IPS-18c (cell line): ENCODE data around the gene RIC1.
"Not testable (repeated sequence)": the region's sequence is repeated elsewhere in the genome, so short reads cannot be mapped to it uniquely, and the experiment has no call there.

Source experiments
- H3K4me3 ChIP-seq: 2 replicates; pipeline ENCODE4 v1.7.0; 2013; ENCODE audit warnings: low read depth, mild to moderate bottlenecking, low read length, moderate library complexity; ENCODE audit not compliant: insufficient read depth
- H3K9me3 ChIP-seq: one replicate; pipeline ENCODE4 v1.6.1; 2013; ENCODE audit warnings: mild to moderate bottlenecking, low read length, moderate library complexity; ENCODE audit not compliant: control insufficient read depth, insufficient read depth

Gene RIC1

GRCh38 chr9:5789489-5789888 is 160.6 kb downstream of the RIC1 start:
- Histone ChIP-seq H3K9me3 (no peaks in the 10 kb centered on the region), H3K4me3 (no peak overlapping the region)

GRCh38 chr9:5790923-5791322 is 162.0 kb downstream of the RIC1 start:
- H3K4me3 ChIP-seq, result no peak overlapping the region
- no peaks in the 10 kb centered on the region for H3K9me3 ChIP-seq

DNA sequence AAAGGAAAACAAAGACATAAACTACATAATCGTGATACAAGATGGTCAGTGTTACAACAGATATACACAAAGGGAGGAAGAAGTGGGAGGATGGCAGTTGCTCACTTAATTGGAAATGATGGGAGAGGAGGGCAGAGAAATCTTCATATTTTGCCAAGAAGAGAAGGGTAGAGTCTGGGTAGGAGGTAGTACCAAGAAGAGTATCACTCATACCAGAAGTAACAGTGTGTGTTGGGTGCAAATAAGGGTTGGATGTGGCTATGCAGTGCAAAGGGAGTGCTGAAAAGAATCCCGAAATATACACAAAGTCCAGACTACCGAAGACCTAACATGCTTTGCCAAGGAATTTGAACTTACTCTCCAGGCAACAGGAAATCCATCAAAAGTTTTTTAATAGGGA is 163.0 kb downstream of the RIC1 start:
- H3K4me3 ChIP-seq, result no peak overlapping the region

DNA sequence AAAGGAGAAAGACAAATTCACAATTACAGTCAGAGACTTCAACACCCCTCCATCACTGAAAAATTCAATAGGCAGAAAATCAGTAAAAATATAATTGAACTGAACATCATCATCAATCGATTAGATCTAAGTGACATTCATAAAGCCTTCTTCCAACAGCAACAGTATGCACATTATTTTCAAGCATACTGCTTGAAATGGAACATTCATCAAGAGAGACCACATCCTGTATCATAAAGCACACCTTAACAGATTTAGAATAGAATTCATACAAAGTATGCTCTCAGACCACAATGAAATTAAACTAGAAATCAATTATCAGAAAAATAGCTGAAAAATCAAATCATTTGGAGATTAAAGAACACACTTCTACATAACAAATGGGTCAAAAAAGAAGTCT is 164.9 kb downstream of the RIC1 start:
- Histone ChIP-seq H3K4me3 (no peak overlapping the region), H3K9me3 (no peaks in the 10 kb centered on the region)

More for the DNA sequence above, 163.0 kb downstream of the RIC1 start:
- no peaks in the 10 kb centered on the region for H3K9me3 ChIP-seq

DNA sequence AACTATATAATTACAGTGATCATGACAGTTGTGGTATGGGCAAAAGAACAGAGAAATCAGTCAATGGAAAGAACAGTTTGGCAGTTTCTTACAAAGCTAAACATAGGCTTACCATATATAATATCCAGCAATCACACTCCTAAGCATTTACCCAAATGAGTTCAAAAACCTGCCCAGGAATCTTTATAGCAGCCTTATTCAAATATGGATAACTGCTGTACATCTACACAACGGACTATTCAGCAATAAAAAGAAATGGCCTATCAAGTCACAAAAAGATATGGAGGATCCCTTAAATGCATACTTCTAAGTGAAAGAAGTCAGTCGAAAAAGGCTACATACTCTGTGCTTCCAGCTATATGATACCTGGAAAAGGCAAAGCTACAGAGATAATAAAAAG is 167.4 kb downstream of the RIC1 start:
- Histone ChIP-seq H3K4me3 (no peak overlapping the region), H3K9me3 (no peaks in the 10 kb centered on the region)

DNA sequence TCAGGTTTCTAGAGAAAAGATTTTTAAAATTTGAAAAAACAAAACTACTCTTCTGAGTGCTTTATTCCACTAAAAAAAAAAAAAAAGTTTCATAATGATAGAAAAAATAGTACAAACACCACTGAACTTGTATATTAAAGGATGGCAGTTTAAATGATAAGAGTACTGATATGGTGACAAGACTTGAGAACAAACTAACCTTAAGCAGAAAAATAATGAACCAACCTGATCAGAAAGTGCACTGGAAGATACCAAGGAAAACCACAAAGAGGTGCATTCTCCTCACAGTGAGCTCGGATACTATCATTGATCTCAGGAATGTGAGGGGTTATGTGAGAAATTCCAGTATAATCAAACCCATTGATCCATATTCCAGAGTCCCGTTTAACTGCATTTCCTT is 169.7 kb downstream of the RIC1 start:
- Histone ChIP-seq H3K9me3 (no peaks in the 10 kb centered on the region), H3K4me3 (no peak overlapping the region)

DNA sequence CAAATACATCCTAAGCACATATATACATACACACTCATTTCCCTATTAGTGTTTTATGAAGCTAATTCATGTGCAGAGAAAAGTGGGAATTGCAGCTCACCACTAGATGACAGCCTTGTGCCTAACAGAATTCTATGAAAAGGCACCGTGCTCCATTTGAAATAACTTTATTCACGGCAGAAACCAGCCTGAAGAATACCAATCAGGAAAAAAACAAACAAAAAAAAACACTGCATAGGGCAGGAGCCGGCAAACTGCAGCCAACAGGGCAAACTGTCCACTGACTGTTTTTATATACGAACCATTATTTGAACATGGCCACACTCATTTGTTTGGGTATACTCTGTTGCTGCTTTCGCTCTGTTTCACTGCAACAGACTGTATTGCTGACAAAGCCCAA is 170.4 kb downstream of the RIC1 start:
- no peaks in the 10 kb centered on the region for H3K9me3 ChIP-seq
- no peak overlapping the region for H3K4me3 ChIP-seq

GRCh38 chr9:5800378-5800777 is 171.5 kb downstream of the RIC1 start:
- H3K9me3 ChIP-seq, H3K4me3 ChIP-seq: not testable (repeated sequence)

DNA sequence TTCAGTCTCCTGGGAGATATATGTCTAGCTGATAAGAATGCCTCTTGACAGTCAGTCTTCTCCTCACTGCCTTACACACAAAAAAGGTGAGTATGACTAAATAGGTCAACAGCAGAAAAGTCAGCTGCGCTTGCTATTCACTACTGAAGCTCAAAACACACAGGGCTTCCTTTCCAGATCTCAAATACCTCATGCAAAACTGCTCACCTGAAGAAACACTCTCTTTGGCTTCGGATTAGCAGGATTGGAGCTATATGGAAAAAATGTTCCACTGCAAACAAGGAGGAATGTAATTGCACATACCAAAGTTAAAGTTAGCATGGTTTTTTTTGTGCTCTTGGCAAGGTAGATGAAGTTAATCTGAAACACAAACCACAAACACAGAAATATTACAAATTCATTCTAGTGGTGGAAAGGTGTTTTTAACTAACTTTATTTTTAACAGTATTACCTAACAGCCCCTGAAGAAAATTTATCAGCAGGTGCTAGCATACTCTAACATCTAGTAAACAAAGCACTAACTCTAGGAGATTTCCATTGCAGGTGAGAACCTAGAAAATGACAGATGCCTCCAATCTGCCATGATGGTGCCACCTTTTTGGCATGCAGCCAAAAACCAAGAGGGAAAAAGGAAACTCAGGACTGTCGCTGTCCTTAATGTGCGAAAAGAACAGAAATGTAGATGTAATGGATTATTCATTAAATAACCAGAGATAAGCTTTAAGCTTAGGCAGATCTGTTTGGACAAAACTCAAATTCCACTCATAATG is 172.2 kb downstream of the RIC1 start:
- no peaks in the 10 kb centered on the region for H3K9me3 ChIP-seq
- H3K4me3 ChIP-seq, result no peak overlapping the region

DNA sequence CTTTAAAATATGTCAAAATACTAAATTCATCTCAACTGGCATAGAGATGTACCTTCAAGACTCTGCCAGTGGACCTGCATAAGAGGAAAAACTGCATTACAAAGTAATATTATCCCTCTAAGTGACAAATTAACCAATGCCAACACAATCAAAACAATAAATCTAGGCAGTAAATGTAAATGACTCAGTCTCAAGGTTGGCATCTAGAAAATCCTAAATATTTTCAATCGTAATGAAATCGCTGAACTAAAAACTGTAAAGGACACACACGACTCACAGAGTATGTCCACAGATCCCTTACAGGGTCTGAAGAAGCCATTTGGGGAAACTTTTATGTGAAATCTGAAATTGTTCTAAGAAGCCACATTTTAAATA is 172.8 kb downstream of the RIC1 start:
- H3K4me3 ChIP-seq, result no peak overlapping the region
- H3K9me3 ChIP-seq, result no peaks in the 10 kb centered on the region

GRCh38 chr9:5805478-5805877 is 176.6 kb downstream of the RIC1 start:
- H3K4me3 ChIP-seq, result no peak overlapping the region

DNA sequence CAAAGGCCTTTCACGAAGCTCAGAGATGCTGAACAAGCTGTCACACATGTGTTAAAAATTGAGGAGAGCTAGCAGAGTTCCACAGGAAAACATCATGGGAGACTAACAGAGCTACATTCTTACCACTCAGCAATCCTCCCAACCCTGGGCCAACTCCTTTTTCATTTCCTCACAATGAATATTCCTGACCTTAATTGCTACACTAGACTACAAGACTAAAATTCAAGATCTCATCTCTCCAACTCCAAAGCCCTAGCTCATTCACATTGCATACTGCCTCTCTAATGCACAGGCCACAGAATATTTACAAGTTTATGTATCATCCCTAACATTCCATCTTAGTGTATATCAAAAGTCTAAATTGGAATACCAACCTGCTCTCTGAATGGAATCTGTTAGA is 182.8 kb downstream of the RIC1 start:
- Histone ChIP-seq H3K4me3 (no peak overlapping the region), H3K9me3 (no peaks in the 10 kb centered on the region)

More at GRCh38 chr9:5805478-5805877, 176.6 kb downstream of the RIC1 start:
- no peaks in the 10 kb centered on the region for H3K9me3 ChIP-seq

- Histone ChIP-seq H3K9me3 (no peaks in the 10 kb centered on the region), H3K4me3 (no peak overlapping the region)
Measured at GRCh38 chr9:5813824-5814223, 184.9 kb downstream of the RIC1 start.

GRCh38 chr9:5815461-5815860 is 186.6 kb downstream of the RIC1 start:
- Histone ChIP-seq H3K4me3 (no peak overlapping the region), H3K9me3 (no peaks in the 10 kb centered on the region)

GRCh38 chr9:5817862-5818261 is 189.0 kb downstream of the RIC1 start:
- Histone ChIP-seq H3K9me3 (no peaks in the 10 kb centered on the region), H3K4me3 (no peak overlapping the region)

GRCh38 chr9:5818424-5819142 is 189.7 kb downstream of the RIC1 start:
- H3K9me3 ChIP-seq, result no peaks in the 10 kb centered on the region

GRCh38 chr9:5819174-5819573 is 190.3 kb downstream of the RIC1 start:
- Histone ChIP-seq H3K4me3 (no peak overlapping the region), H3K9me3 (no peaks in the 10 kb centered on the region)

More at GRCh38 chr9:5818424-5819142, 189.7 kb downstream of the RIC1 start:
- no peak overlapping the region for H3K4me3 ChIP-seq

GRCh38 chr9:5820425-5820824 is 191.5 kb downstream of the RIC1 start:
- no peaks in the 10 kb centered on the region for H3K9me3 ChIP-seq
- no peak overlapping the region for H3K4me3 ChIP-seq
